Memory B cell (primary cell): ENCODE results near the gene GADD45GIP1.
"Not testable (repeated sequence)": the region's sequence is repeated elsewhere in the genome, so short reads cannot be mapped to it uniquely, and the experiment has no call there.

ENCODE experiments used
- ATAC-seq: fragments of 150-1000 bp; cut with Tn5 transposase; 2 replicates; pipeline ENCODE4 v1.10.0; 2021; ENCODE audit warnings: low read depth, mild to moderate bottlenecking, moderate library complexity
- DNase-seq, 2 donors: peaks; one replicate each; pipeline ENCODE4 v3.0.0; 2022; ENCODE audit warnings: low spot score in 2 of 2
- H3K27ac Mint-ChIP-seq: one replicate; pipeline ENCODE4 v1.8.0; 2022; ENCODE audit warnings: mild to moderate bottlenecking, moderate library complexity, mixed read lengths
- H3K27me3 Mint-ChIP-seq: one replicate; pipeline ENCODE4 v1.8.0; 2022; ENCODE audit warnings: mixed read lengths
- H3K36me3 Mint-ChIP-seq: one replicate; pipeline ENCODE4 v1.8.0; 2022; ENCODE audit warnings: mild to moderate bottlenecking, mixed read lengths
- H3K4me1 Mint-ChIP-seq: one replicate; pipeline ENCODE4 v1.8.0; 2022; ENCODE audit warnings: mixed read lengths
- H3K4me3 Mint-ChIP-seq: one replicate; pipeline ENCODE4 v1.8.0; 2022; ENCODE audit warnings: mild to moderate bottlenecking, moderate library complexity, mixed read lengths
- H3K9me3 Mint-ChIP-seq: one replicate; pipeline ENCODE4 v1.8.0; 2022; ENCODE audit warnings: mixed read lengths

Gene GADD45GIP1

DNA sequence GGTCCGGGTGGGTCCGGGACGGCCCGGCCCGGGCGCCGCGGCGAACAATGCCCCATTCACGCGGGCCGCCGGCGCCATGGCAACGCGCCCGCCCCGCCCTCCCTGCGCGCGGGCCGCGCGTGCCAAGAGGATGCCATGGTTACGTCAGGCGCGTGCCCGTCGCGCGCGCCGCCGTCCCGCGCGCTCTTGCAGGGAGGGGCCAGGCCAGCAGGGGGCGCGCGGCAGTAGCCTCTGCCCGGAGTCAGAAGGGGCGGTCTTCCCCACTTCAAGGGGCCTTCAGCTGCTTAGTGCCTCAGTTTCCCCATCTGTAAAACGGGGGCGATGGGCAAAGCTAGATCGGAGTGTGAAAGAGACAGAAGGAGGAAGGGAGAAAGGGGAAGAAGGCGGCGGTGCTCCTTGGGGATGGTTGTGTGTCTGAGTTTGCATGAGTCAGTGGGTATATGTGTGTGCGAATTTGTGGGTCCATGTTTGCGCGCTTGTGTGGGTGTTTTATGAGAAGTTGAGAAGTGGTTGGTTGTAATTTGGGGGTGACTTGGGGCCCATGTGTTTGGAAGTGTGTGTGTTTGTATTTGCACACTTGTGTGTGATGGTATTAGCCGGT, 26.6 kb upstream of the GADD45GIP1 start:
- ATAC-seq (peak; percentile 75), DNase-seq (peak; percentile 90 to 98)
- H3K27me3 Mint-ChIP-seq = peaks cover 2% of the 10 kb centered on the region
- peaks cover 19% of the 10 kb centered on the region for H3K4me1 Mint-ChIP-seq
- no peak overlapping the region for H3K4me3 Mint-ChIP-seq
- H3K9me3 Mint-ChIP-seq = no peaks in the 10 kb centered on the region
- no peak overlapping the region for H3K27ac Mint-ChIP-seq
- no peaks in the 10 kb centered on the region for H3K36me3 Mint-ChIP-seq

DNA sequence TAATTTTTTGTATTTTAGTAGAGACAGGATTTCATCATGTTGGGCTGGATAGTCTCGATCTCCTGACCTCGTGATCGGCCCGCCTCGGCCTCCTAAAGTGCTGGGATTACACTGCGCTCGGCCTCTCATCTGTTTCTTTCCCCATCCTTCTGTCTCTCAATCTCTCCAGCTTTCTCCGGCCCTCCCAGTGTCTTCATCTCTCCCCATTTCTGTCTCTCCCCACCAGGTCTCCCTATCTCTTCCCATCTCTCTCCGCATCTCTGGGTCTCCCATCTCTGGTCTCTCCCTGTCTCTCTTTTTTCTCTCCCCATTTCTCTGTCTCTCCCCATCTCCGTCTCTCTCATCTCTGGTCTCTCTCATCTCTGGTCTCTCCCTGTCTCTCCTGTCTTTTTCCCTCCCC, 26.1 kb upstream of the GADD45GIP1 start:
- Mint-ChIP-seq H3K36me3 (no peaks in the 10 kb centered on the region), H3K4me3 (no peak overlapping the region), H3K27ac (no peak overlapping the region), H3K4me1 (peaks cover 20% of the 10 kb centered on the region), H3K9me3 (no peaks in the 10 kb centered on the region), H3K27me3 (peaks cover 3% of the 10 kb centered on the region)
- no peak for ATAC-seq
- no peak for DNase-seq

DNA sequence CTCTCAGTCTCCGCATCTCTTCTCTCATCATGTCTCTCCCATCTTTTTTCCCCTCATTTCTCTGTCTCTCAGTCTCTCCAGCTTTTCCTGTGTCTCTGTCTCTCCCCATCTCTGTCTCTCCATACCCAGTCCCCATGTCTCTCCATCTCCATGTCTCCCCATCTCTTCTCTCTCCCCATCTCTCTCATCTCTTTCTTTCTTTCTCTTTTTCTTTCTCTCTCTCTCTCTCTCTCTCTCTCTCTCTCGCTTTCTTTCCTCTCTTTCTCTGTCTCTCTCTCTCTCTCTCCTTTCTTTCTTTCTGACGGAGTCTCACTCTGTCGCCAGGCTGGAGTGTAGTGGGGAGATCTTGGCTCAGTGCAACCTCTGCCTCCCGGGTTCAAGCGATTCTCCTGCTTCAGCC, 25.6 kb upstream of the GADD45GIP1 start:
- H3K36me3 Mint-ChIP-seq = no peaks in the 10 kb centered on the region
- ATAC-seq (no peak), DNase-seq (no peak)
- H3K27ac Mint-ChIP-seq = no peak overlapping the region
- H3K27me3 Mint-ChIP-seq = peaks cover 7% of the 10 kb centered on the region
- H3K4me3 Mint-ChIP-seq = no peak overlapping the region
- H3K4me1 Mint-ChIP-seq = peaks cover 25% of the 10 kb centered on the region
- no peaks in the 10 kb centered on the region for H3K9me3 Mint-ChIP-seq

DNA sequence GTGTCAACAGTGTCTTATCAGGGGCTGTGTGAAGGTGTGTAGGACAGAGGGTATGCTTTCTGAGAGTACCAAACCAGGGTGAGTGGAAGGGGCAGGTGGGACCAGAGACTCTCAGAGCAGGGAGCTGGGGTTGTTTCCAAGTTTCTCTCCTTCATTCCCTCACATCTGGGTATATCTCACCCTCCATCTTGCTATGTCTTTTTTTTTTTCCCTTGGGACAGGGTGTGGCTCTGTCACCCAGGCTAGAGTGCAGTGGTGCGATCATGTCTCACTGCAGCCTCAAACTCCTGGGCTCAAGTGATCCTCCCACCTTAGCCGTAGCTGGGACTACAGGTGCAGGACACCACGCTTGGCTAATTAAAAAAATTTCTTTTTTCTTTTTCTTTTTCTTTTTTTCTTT, 23.0 kb upstream of the GADD45GIP1 start:
- peaks cover 9% of the 10 kb centered on the region for H3K27me3 Mint-ChIP-seq
- peaks cover 15% of the 10 kb centered on the region for H3K4me1 Mint-ChIP-seq
- H3K36me3 Mint-ChIP-seq = no peaks in the 10 kb centered on the region
- DNase-seq (no peak), ATAC-seq (no peak)
- no peak overlapping the region for H3K27ac Mint-ChIP-seq
- no peaks in the 10 kb centered on the region for H3K9me3 Mint-ChIP-seq
- peak overlapping the region; percentile 28 for H3K4me3 Mint-ChIP-seq

DNA sequence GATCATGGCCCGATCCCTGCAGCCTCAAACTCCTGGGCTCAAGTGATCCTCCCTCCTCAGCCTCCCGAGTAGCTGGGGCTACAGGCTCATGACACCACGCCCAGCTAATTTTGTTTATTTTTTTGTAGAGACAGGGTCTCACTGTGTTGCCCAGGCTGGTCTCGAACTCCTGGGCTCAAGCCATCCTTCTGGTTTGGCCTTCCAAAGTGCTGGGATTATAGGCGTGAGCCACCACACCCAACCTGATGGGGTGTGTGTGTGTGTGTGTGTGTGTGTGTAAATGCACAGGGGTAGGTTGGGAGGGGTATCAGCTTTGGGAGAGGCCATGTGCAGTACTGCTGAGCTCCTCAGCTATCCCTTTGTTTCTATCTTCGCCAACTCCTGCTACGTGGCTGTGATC, 19.1 kb upstream of the GADD45GIP1 start:
- H3K27me3 Mint-ChIP-seq = peaks cover 11% of the 10 kb centered on the region
- ATAC-seq, H3K9me3 Mint-ChIP-seq, H3K4me3 Mint-ChIP-seq, H3K27ac Mint-ChIP-seq, H3K36me3 Mint-ChIP-seq, DNase-seq: not testable (repeated sequence)
- H3K4me1 Mint-ChIP-seq = peaks cover 12% of the 10 kb centered on the region

DNA sequence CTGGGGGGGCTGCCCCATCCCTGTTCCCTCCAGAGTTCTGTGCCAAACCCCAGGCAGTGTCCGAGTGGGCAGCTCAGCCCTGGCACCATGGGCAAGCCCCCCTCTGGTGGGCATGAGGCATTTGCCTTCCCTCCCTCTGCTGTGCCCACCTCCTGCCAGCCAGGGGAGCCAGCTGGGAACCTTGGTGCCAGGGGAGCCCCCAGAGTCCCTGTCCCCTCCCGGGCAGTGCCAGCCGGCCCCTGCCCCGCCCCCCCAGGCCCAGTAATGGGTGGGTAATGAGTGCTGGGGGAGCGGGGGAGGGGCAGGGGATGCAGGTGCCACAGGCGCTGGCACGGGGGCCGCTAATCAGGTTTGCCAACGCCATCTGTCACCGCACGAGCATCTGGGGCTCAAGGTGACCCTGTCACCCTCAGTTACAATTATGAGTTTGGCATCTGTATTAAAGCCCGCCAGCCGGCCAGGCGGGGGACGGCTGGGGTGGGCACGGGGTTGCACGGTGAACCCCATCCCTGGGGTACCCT, 18.3 kb upstream of the GADD45GIP1 start:
- peaks cover 11% of the 10 kb centered on the region for H3K27me3 Mint-ChIP-seq

DNA sequence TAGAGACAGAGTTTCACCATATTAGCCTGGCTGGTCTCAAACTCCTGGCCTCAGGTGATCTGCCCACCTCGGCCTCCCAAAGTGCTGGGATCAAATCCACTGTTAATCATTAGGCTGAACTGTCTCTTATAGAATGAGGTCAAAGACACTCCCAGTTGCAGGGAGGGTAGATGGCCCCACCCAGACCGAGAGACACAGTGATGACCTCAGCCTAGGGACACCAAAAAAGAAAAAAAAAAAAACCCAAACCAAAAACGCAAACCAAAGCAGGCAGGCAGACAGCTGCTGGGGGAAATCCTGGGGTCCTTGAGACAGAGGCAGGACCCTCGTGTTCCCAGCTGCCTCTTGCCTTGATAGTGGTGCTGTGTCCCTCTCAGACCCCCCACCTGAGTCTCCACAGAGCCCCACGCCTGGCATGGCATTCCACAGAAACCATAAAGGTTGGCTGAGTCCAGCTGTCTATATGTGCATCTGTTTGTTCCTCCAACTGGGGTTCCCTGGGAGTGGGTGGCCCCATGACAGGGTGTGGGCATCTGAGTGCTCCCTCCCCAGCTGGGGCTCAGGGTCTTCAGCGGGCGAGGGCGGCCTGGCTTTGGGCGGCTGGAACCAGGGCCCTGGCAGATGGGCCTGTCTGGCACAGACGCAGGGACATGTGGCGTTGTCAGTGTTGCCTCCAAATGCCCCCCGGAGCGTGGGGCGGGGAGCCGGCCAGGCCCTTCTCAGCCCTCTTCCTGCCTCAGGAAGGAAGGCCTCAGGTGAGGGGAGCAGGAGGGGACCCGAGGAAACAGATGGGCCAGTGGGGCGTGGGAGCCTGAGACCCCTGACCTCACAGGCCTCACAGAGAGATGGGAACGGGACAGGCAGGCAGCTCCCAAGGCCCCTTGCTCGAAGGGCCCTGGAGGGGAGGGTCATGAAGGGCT, 17.5 kb upstream of the GADD45GIP1 start:
- Mint-ChIP-seq H3K4me3 (no peak overlapping the region), H3K27ac (no peak overlapping the region), H3K9me3 (no peaks in the 10 kb centered on the region)

More for the DNA sequence above, 18.3 kb upstream of the GADD45GIP1 start:
- ATAC-seq = no peak
- Mint-ChIP-seq H3K27ac (no peak overlapping the region), H3K4me1 (peaks cover 11% of the 10 kb centered on the region), H3K9me3 (no peaks in the 10 kb centered on the region), H3K36me3 (no peaks in the 10 kb centered on the region), H3K4me3 (no peak overlapping the region)
- no peak for DNase-seq

DNA sequence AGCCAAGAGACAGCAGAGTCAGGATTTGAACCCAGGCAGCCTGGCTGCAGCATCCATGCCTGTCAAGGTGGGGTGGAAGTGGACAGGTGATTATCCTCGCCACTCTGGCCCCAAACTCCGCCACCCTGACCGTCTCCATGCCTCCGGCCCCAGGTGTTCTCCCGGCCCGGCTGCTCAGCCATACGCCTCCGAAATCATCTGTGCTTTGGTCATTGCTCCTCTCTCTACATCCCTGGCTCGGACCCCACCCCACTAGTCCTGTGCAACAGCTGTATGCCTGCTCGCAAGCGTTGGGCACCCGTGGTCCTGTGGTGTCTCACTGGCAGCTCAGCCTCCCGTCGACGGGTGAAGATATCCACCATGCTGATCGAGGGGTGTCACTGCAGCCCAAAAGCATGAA, 16.2 kb upstream of the GADD45GIP1 start:
- Mint-ChIP-seq H3K27me3 (peaks cover 11% of the 10 kb centered on the region), H3K9me3 (no peaks in the 10 kb centered on the region), H3K27ac (no peak overlapping the region), H3K4me1 (peaks cover 6% of the 10 kb centered on the region), H3K36me3 (no peaks in the 10 kb centered on the region), H3K4me3 (no peak overlapping the region)
- DNase-seq (no peak), ATAC-seq (no peak)

More for the DNA sequence above, 17.5 kb upstream of the GADD45GIP1 start:
- no peak for DNase-seq
- no peak for ATAC-seq
- Mint-ChIP-seq H3K27me3 (peaks cover 11% of the 10 kb centered on the region), H3K36me3 (no peaks in the 10 kb centered on the region), H3K4me1 (peaks cover 6% of the 10 kb centered on the region)

DNA sequence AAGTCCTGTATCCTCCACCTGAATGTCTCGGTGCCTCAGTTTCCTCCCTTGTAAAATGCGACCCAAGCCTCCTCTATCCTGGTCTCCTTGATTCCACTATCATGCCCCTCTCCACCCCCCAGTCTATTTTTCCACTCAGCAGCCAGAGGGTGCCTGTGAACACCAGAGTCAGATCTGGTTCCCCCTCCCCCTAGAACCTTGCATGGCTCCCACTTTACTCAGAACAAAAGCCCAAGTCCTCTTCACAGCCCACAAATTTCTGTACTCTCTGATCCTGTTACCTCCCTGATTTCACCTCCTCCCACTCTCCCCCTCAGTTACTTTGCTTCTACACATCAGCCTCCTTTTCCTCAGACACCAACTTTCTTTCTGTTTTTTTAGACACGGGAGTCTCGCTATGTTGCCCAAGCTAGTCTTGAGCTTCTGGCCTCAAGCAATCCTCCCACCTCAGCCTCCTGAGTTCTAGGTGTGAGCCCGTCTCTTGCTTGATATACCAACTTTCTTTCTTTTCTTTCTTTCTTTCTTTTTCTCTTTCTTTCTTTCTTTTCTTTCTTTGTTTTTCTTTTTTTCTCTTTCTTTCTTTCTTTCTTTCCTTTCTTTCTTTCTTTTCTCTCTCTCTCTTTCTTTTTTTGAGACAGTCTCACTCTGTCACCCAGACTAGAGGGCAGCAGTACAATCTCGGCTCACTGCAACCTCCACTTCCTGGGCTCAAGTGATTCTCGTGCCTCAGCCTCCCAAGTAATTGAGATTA, 13.2 kb upstream of the GADD45GIP1 start:
- Mint-ChIP-seq H3K27ac (no peak overlapping the region), H3K36me3 (no peaks in the 10 kb centered on the region), H3K9me3 (no peaks in the 10 kb centered on the region), H3K4me3 (no peak overlapping the region), H3K27me3 (peaks cover 2% of the 10 kb centered on the region), H3K4me1 (peaks cover 2% of the 10 kb centered on the region)
- ATAC-seq = no peak
- DNase-seq = no peak

DNA sequence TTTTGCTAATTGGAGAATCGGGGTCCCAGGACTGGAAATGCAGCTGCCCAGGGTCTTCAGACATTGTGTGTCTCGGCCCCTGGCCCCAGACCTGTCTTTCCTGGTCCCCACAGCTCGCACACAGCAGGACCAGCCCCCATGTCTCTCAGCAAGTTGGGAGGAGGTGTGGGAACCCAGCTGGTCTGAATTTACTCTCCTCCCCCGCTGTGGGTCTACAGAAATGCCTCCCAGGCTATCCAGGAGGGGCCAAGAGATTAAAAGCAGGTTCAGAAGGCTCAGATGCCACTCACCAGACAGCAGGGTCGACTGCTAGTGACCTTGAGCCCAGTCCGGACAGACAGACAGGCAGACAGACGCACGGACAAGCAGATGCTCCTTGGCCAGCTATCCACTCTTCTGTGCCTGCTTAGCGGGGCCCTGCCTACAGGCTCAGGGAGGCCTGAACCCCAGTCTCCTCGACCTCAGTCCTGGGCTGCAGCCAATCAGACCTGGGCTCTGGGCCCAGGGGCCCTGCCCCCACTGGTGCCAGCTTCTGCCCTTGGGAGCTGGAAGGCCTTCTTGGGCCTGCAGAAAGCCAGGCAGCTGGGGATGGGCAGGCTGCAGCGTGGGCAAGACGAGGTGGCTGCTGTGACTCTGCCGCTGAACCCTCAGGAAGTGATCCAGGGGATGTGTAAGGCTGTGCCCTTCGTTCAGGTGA, 12.4 kb upstream of the GADD45GIP1 start, which contains the start of gene DAND5:
Gene DAND5, plus strand, starts transcription at position 285 of the 697 bp plus-strand sequence. Its CDS starts 85 bp downstream, at position 370.
- Mint-ChIP-seq H3K4me3 (no peak within 1 kb of the TSS), H3K27ac (no peak within 1 kb of the TSS)

DNA sequence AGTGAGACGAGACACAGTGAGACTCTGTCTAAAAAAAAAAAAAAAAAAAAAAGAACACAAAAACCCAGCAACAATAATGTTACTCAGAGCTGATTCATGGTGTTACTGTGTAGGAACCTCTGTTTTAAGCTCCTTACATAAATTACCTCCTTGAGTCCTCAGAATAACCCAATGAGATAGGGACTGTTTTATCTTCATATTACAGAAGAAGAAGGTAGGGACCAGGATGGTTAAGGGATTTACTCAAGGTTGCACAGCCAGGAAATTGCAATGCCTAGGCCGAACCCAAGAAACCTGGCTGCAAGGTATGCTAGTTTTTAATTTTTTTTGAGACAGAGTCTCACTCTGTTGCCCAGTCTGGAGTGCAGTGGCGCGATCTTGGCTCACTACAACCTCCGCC, 10.9 kb upstream of the GADD45GIP1 start:
- Mint-ChIP-seq H3K4me3 (no peak overlapping the region), H3K27ac (no peak overlapping the region), H3K36me3 (no peaks in the 10 kb centered on the region), H3K27me3 (peaks cover 2% of the 10 kb centered on the region), H3K9me3 (no peaks in the 10 kb centered on the region), H3K4me1 (peaks cover 7% of the 10 kb centered on the region)
- DNase-seq = no peak
- no peak for ATAC-seq

More for the DNA sequence above, 12.4 kb upstream of the GADD45GIP1 start, which contains the start of gene DAND5:
- H3K36me3 Mint-ChIP-seq = no peaks in the 10 kb centered on the region
- no peak for ATAC-seq
- H3K4me1 Mint-ChIP-seq = peaks cover 7% of the 10 kb centered on the region
- H3K27me3 Mint-ChIP-seq = peaks cover 2% of the 10 kb centered on the region
- no peaks in the 10 kb centered on the region for H3K9me3 Mint-ChIP-seq
- no peak for DNase-seq

DNA sequence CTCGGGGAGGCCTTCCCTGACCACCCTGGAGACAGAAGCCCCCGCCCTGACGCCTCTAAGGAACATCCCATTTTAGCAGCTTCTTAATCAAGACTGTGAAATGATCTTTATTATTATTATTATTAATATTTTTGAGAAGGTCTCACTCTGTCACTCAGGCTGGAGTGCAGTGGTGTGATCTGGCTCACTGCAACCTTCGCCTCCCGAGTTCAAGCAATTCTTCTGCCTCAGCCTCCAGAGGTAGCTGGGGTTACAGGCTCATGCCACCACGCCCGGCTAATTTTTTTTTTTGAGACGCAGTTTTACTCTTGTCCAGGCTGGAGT, 8.8 kb upstream of the GADD45GIP1 start:
- Mint-ChIP-seq H3K27ac (no peak overlapping the region), H3K27me3 (peaks cover 5% of the 10 kb centered on the region), H3K4me1 (peaks cover 7% of the 10 kb centered on the region), H3K4me3 (peak overlapping the region; percentile 64), H3K36me3 (no peaks in the 10 kb centered on the region), H3K9me3 (no peaks in the 10 kb centered on the region)
- ATAC-seq = no peak
- no peak for DNase-seq

DNA sequence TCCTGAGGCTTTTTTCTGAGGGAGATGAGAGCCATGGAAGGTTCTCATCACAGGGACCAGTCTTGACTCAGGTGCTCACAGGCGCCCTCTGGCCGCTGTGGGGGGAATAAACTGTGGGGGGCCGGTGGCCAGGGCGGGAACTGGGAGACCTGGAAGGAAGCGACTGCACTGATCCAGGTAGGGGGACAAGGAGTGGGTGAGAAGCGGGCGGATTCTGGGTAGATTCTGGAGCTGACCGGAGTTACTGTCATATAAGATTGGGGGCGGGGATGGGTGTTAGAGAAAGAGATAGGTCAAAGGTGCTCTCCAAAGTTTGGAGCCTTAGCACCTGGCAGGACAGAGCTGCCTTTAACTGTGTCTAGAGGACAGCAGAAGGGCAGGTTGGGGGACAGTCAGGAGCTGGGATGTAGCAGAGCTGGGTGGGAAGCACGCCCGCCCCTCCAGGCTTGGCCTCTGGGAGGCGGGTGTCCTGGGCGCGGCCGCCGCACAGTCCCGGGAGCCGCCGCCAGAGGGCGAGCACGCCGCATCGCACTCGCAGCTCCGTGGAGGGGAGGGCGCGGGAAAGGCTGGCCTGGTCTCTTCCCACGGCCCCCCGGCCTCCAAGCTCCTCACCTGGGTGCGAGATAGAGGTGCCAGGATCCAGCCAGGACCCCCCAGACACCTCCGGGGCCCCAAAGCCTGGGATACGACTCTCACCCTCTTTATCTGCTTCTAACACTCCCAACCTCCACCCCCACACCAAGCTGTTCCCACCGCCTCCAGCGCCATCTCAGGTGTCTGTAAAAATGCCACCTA, 8.2 kb upstream of the GADD45GIP1 start:
- no peaks in the 10 kb centered on the region for H3K9me3 Mint-ChIP-seq
- ATAC-seq = peak; percentile 92
- no peak overlapping the region for H3K27ac Mint-ChIP-seq
- H3K4me1 Mint-ChIP-seq = peaks cover 7% of the 10 kb centered on the region
- H3K36me3 Mint-ChIP-seq = no peaks in the 10 kb centered on the region
- H3K27me3 Mint-ChIP-seq = peaks cover 5% of the 10 kb centered on the region
- peak overlapping the region; percentile 95 for H3K4me3 Mint-ChIP-seq
- DNase-seq = peak; percentile 84 to 95
